ENCODE results near the gene POLDIP3. TPM values are rescaled to one million over a fixed set of nuclear protein-coding genes. Genes with fewer than 3 reads are reported as not detected.

POLDIP3 gene
- total RNA-seq, 1 experiment from 2014 or later: 67.6 TPM

DNA sequence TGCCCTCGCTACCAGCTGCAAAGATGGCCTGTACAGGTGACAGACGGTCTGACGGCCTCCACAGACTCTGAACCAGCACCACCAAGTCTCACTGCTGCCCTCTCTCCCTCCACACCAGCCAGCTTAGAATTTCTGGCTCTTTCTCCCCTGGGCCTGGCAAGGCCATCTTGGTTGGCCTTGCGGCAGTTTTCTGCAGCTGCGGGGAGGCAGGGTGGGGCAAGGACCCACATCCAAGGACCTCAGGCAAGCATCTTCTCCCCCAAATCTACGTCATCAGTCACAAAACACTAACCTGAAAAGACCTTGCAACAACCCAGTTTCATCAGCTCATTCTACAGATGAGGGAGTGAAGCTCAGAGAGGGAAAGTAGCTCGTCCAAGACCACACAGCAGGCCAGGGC lies 11.7 kb upstream of the POLDIP3 start:
- ChIA-PET CTCF (no interaction called here), POLR2A (interaction anchor here (2.7 kb wide), 1 partner anchor 11 kb away, joined by 15 read pairs; the partner anchor contains the start of gene POLDIP3), RAD21 (ENCODE audit: low non-redundant PET in 1 of 2, low total read pairs in 2 of 2, uncharacterized antibody in 2 of 2, unreplicated experiment in 2 of 2) (no interaction called here)
- H3K9ac ChIP-seq (ENCODE audit: low read length): no peak overlapping the region
- BruUV-seq (replicated peaks): no TSS peak
- H3K4me2 ChIP-seq (ENCODE audit: low read length): no peak overlapping the region
- DNase-seq (ENCODE audit: low read depth, low spot score) (no peak), ATAC-seq (no peak)
- TF ChIP-seq RAD21 (IDR thresholded peaks at IDR 0.05; ENCODE audit: low read depth) (no peak), TCF7L2 (IDR thresholded peaks at IDR 0.05; ENCODE audit: borderline replicate concordance, extremely low read depth, insufficient read depth, insufficient read length) (no peak), SRF (IDR thresholded peaks at IDR 0.05; ENCODE audit: low read depth) (no peak), CEBPB (IDR thresholded peaks at IDR 0.05; ENCODE audit: low read depth) (no peak), FOSL1 (IDR thresholded peaks at IDR 0.05; ENCODE audit: low read depth) (no peak), EZH2 (IDR thresholded peaks at IDR 0.05) (no peak), POLR2A (IDR thresholded peaks at IDR 0.05; ENCODE audit: borderline replicate concordance, extremely low read depth, insufficient read depth, insufficient read length) (no peak)
- peaks cover 4 to 8% of the 10 kb centered on the region in 2 experiments for H3K4me1 ChIP-seq (ENCODE audit: control insufficient read depth in 1 of 2, insufficient read depth in 2 of 2, low read length in 2 of 2)
- H3K4me3 ChIP-seq (replicated peaks in 1 of 2; ENCODE audit: low read depth in 1 of 2, low read length in 2 of 2): no peak overlapping the region
- H3K27ac ChIP-seq (ENCODE audit: low read depth, low read length): no peak overlapping the region
- no peaks in the 10 kb centered on the region for H3K9me2 ChIP-seq (ENCODE audit: insufficient read depth)
- H3K27me3 ChIP-seq (ENCODE audit: insufficient read depth, low read length): no peaks in the 10 kb centered on the region
- H2AFZ ChIP-seq (ENCODE audit: low read depth, low read length, poor library complexity, severe bottlenecking): no peak overlapping the region
- H4K20me1 ChIP-seq (ENCODE audit: insufficient read depth): no peaks in the 10 kb centered on the region
- H3K79me2 ChIP-seq (ENCODE audit: insufficient read depth, low read length): no peaks in the 10 kb centered on the region
- intact Hi-C loops (cut with micrococcal nuclease): no loop called here
- peaks cover 17 to 23% of the 10 kb centered on the region in 2 experiments; a peak in 3 of 4 replicates for H3K36me3 ChIP-seq (ENCODE audit: control insufficient read depth in 1 of 2, insufficient read depth in 2 of 2, low read length in 2 of 2)
- H3K9me3 ChIP-seq (ENCODE audit: control insufficient read depth in 1 of 2, insufficient read depth in 1 of 2, low read depth in 1 of 2, low read length in 2 of 2): no peaks in the 10 kb centered on the region

DNA sequence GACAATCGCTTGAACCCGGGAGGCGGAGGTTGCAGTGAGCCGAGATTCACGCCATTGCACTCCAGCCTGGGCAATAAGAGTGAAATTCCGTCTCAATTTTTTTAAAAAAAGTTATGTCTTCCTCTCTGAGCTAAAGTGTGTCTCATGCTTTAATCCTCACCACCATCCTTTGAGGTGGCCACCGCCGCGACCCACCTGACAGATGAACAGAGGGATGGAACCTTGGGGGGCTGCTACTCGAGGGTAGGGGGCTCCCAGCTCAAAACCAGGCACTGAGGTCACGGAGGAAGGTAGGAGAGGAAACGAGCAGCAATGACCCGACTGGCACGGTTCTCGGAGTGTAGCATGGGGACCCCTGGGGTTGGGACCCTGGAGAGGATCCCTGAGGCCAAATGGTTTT lies 10.7 kb upstream of the POLDIP3 start:
- Histone ChIP-seq H2AFZ (ENCODE audit: low read depth, low read length, poor library complexity, severe bottlenecking) (no peak overlapping the region), H3K9me3 (ENCODE audit: control insufficient read depth in 1 of 2, insufficient read depth in 1 of 2, low read depth in 1 of 2, low read length in 2 of 2) (no peaks in the 10 kb centered on the region), H3K4me2 (ENCODE audit: low read length) (no peak overlapping the region), H3K4me3 (replicated peaks in 1 of 2; ENCODE audit: low read depth in 1 of 2, low read length in 2 of 2) (no peak overlapping the region), H3K9ac (ENCODE audit: low read length) (no peak overlapping the region), H3K27ac (ENCODE audit: low read depth, low read length) (no peak overlapping the region), H3K27me3 (ENCODE audit: insufficient read depth, low read length) (no peaks in the 10 kb centered on the region), H3K79me2 (ENCODE audit: insufficient read depth, low read length) (no peaks in the 10 kb centered on the region), H4K20me1 (ENCODE audit: insufficient read depth) (no peaks in the 10 kb centered on the region), H3K36me3 (ENCODE audit: control insufficient read depth in 1 of 2, insufficient read depth in 2 of 2, low read length in 2 of 2) (peaks cover 16 to 23% of the 10 kb centered on the region in 2 experiments; a peak in 3 of 4 replicates), H3K9me2 (ENCODE audit: insufficient read depth) (no peaks in the 10 kb centered on the region), H3K4me1 (ENCODE audit: control insufficient read depth in 1 of 2, insufficient read depth in 2 of 2, low read length in 2 of 2) (peaks cover 14 to 19% of the 10 kb centered on the region in 2 experiments)
- ATAC-seq (no peak), DNase-seq (ENCODE audit: low read depth, low spot score) (no peak)
- ChIA-PET RAD21 (ENCODE audit: low non-redundant PET in 1 of 2, low total read pairs in 2 of 2, uncharacterized antibody in 2 of 2, unreplicated experiment in 2 of 2) (no interaction called here), CTCF (no interaction called here), POLR2A (interaction anchor here (2.7 kb wide), 1 partner anchor 10 kb away, joined by 15 read pairs; the partner anchor contains the start of gene POLDIP3)
- BruUV-seq (replicated peaks): no TSS peak
- intact Hi-C loops (cut with micrococcal nuclease): no loop called here
- TF ChIP-seq, protein P1, sequence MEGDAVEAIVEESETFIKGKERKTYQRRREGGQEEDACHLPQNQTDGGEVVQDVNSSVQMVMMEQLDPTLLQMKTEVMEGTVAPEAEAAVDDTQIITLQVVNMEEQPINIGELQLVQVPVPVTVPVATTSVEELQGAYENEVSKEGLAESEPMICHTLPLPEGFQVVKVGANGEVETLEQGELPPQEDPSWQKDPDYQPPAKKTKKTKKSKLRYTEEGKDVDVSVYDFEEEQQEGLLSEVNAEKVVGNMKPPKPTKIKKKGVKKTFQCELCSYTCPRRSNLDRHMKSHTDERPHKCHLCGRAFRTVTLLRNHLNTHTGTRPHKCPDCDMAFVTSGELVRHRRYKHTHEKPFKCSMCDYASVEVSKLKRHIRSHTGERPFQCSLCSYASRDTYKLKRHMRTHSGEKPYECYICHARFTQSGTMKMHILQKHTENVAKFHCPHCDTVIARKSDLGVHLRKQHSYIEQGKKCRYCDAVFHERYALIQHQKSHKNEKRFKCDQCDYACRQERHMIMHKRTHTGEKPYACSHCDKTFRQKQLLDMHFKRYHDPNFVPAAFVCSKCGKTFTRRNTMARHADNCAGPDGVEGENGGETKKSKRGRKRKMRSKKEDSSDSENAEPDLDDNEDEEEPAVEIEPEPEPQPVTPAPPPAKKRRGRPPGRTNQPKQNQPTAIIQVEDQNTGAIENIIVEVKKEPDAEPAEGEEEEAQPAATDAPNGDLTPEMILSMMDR (IDR thresholded peaks at IDR 0.05 in 2 of 3, conservative IDR thresholded peaks at IDR 0.05 in 1 of 3; ENCODE audit: borderline replicate concordance in 1 of 3, insufficient read depth in 1 of 3, low read depth in 2 of 3, low read length in 2 of 3): no peak
